H9 (cell line): ENCODE results near the gene AR. TPM values are rescaled to one million over a fixed set of nuclear protein-coding genes. Genes with fewer than 3 reads are reported as not detected.

Experiments
- DNase-seq: peaks from one replicate; pipeline ENCODE4 v3.0.0-alpha.2; 2017
- H2AFZ ChIP-seq: one replicate; pipeline ENCODE4 v1.6.1; 2013; ENCODE audit warnings: mild to moderate bottlenecking, low read length, control low read depth, moderate library complexity
- H2AK5ac ChIP-seq: 2 replicates; pipeline ENCODE4 v1.6.1; 2013; ENCODE audit warnings: low read length, control low read depth, mixed read lengths; ENCODE audit not compliant: insufficient read length
- H2BK120ac ChIP-seq: one replicate; pipeline ENCODE4 v1.6.1; 2013; ENCODE audit warnings: low read depth, mild to moderate bottlenecking, low read length, control low read depth, inconsistent platforms; ENCODE audit not compliant: poor library complexity, severe bottlenecking
- H2BK12ac ChIP-seq: 2 replicates; pipeline ENCODE4 v1.6.1; 2013; ENCODE audit warnings: low read length, control low read depth, mixed read lengths, low read depth; ENCODE audit not compliant: insufficient read length
- H2BK15ac ChIP-seq: 2 replicates; pipeline ENCODE4 v1.6.1; 2013; ENCODE audit warnings: low read depth, low read length, control low read depth
- H2BK20ac ChIP-seq: one replicate; pipeline ENCODE4 v1.6.1; 2013; ENCODE audit warnings: low read depth, mild to moderate bottlenecking, low read length, control low read depth, inconsistent platforms; ENCODE audit not compliant: poor library complexity, severe bottlenecking
- H2BK5ac ChIP-seq: 2 replicates; pipeline ENCODE4 v1.6.1; 2013; ENCODE audit warnings: low read length, control low read depth, mixed read lengths; ENCODE audit not compliant: insufficient read length
- H3K14ac ChIP-seq: 2 replicates; pipeline ENCODE4 v1.6.1; 2013; ENCODE audit warnings: low read length, control low read depth; ENCODE audit not compliant: insufficient read depth
- H3K18ac ChIP-seq: 2 replicates; pipeline ENCODE4 v1.6.1; 2013; ENCODE audit warnings: low read depth, mild to moderate bottlenecking, mixed read lengths, low read length, control low read depth; ENCODE audit not compliant: insufficient read length
- H3K23ac ChIP-seq: 2 replicates; pipeline ENCODE4 v1.6.1; 2013; ENCODE audit warnings: low read length, control low read depth, mixed read lengths, low read depth; ENCODE audit not compliant: insufficient read length
- H3K23me2 ChIP-seq: 2 replicates; pipeline ENCODE4 v1.6.1; 2013; ENCODE audit warnings: low read depth, mild to moderate bottlenecking, mixed read lengths, low read length, control low read depth; ENCODE audit not compliant: insufficient read length, poor library complexity, severe bottlenecking
- H3K27ac ChIP-seq: 2 replicates; pipeline ENCODE4 v1.5.1; 2013; ENCODE audit warnings: low read length, control low read depth, mixed read lengths, low read depth; ENCODE audit not compliant: insufficient read length
- H3K27me3 ChIP-seq: 2 replicates; pipeline ENCODE4 v1.6.1; 2013; ENCODE audit warnings: low read length, control low read depth, inconsistent platforms; ENCODE audit not compliant: insufficient read depth
- H3K4ac ChIP-seq: 2 replicates; pipeline ENCODE4 v1.6.1; 2013; ENCODE audit warnings: low read depth, mild to moderate bottlenecking, control low read depth, inconsistent platforms, low read length, moderate library complexity
- H3K4me1 ChIP-seq: 2 replicates; pipeline ENCODE4 v1.6.1; 2013; ENCODE audit warnings: low read length, control low read depth, inconsistent platforms; ENCODE audit not compliant: insufficient read depth
- H3K4me2 ChIP-seq: 2 replicates; pipeline ENCODE4 v1.6.1; 2013; ENCODE audit warnings: low read length, control low read depth, mixed read lengths; ENCODE audit not compliant: insufficient read length, insufficient read depth
- H3K56ac ChIP-seq: 2 replicates; pipeline ENCODE4 v1.6.1; 2013; ENCODE audit warnings: low read depth, mild to moderate bottlenecking, mixed read lengths, low read length, control low read depth; ENCODE audit not compliant: insufficient read length
- H3K79me1 ChIP-seq: 2 replicates; pipeline ENCODE4 v1.6.1; 2013; ENCODE audit warnings: low read depth, mild to moderate bottlenecking, moderate library complexity, low read length, control low read depth, inconsistent platforms; ENCODE audit not compliant: insufficient read depth, poor library complexity, severe bottlenecking
- H3K79me2 ChIP-seq: 2 replicates; pipeline ENCODE4 v1.6.1; 2013; ENCODE audit warnings: low read length, control low read depth, inconsistent platforms; ENCODE audit not compliant: insufficient read depth
- H3K9ac ChIP-seq: 2 replicates; pipeline ENCODE4 v1.6.1; 2013; ENCODE audit warnings: low read length, control low read depth, mixed read lengths; ENCODE audit not compliant: insufficient read length; ENCODE audit errors: extremely low read depth
- H3K9me3 ChIP-seq: one replicate; pipeline ENCODE4 v1.6.1; 2013; ENCODE audit warnings: low read depth, low read length, inconsistent platforms; ENCODE audit not compliant: control insufficient read depth
- H3T11ph ChIP-seq: one replicate; pipeline ENCODE4 v1.6.1; 2013; ENCODE audit warnings: mild to moderate bottlenecking, low read length, control low read depth, inconsistent platforms
- H4K20me1 ChIP-seq: one replicate; pipeline ENCODE4 v1.6.1; 2013; ENCODE audit not compliant: control insufficient read depth, insufficient read length, insufficient read depth
- H4K5ac ChIP-seq: 2 replicates; pipeline ENCODE4 v1.6.1; 2013; ENCODE audit warnings: low read depth, mild to moderate bottlenecking, mixed read lengths, low read length, control low read depth; ENCODE audit not compliant: insufficient read length
- H4K8ac ChIP-seq: replicated peaks from 2 replicates; pipeline ENCODE4 v1.6.1; 2013; ENCODE audit warnings: low read length, control low read depth, mixed read lengths, low read depth; ENCODE audit not compliant: insufficient read length
- H4K91ac ChIP-seq: 2 replicates; pipeline ENCODE4 v1.6.1; 2013; ENCODE audit warnings: low read depth, mild to moderate bottlenecking, moderate library complexity, mixed read lengths, low read length, control low read depth; ENCODE audit not compliant: insufficient read length
- H3K27ac Mint-ChIP-seq, 3 experiments: 2 replicates in 2 of 3; 3 replicates in 1 of 3; pipeline ENCODE4 v1.8.0; 2020 to 2021; ENCODE audit warnings: mixed read lengths in 3 of 3, mild to moderate bottlenecking in 1 of 3, moderate library complexity in 1 of 3
- H3K27me3 Mint-ChIP-seq: 2 replicates; pipeline ENCODE4 v1.8.0; 2021; ENCODE audit warnings: low read depth, mild to moderate bottlenecking, moderate library complexity, mixed read lengths
- H3K36me3 Mint-ChIP-seq, 3 experiments: 2 replicates in 2 of 3; 3 replicates in 1 of 3; pipeline ENCODE4 v1.8.0; 2020 to 2021; ENCODE audit warnings: low read depth in 3 of 3, mixed read lengths in 3 of 3; ENCODE audit not compliant: insufficient read depth in 1 of 3
- H3K4me1 Mint-ChIP-seq, 2 experiments: 2 replicates each; pipeline ENCODE4 v1.8.0; 2020; ENCODE audit warnings: mixed read lengths in 2 of 2
- H3K4me3 Mint-ChIP-seq, 2 experiments: 2 replicates in 1 of 2; 3 replicates in 1 of 2; pipeline ENCODE4 v1.8.0; 2020 to 2021; ENCODE audit warnings: mild to moderate bottlenecking in 2 of 2, mixed read lengths in 2 of 2, moderate library complexity in 1 of 2
- H3K9me3 Mint-ChIP-seq, 2 experiments: 2 replicates in 1 of 2; 3 replicates in 1 of 2; pipeline ENCODE4 v1.8.0; 2020; ENCODE audit warnings: mild to moderate bottlenecking in 2 of 2, mixed read lengths in 2 of 2, moderate library complexity in 1 of 2
- WGBS: extraction: QIAGEN DNeasy Blood & Tissue Kit; methylation state at CpG from one replicate; pipeline ENCODE4 v1.1.7; 2013; ENCODE audit warnings: missing lambda C conversion rate, low lambda C conversion rate, mixed read lengths; ENCODE audit not compliant: insufficient read length; ENCODE audit errors: extremely low coverage; 5-methylcytosine and 5-hydroxymethylcytosine counted together
- total RNA-seq: library from RNA; stranded (reverse); gene quantifications from 2 replicates; pipeline ENCODE4 v1.2.1, GENCODE V29; 2021
- TF ChIP-seq, protein P1 (sequence below): fragments of 200-600 bp; sonication (generic); conservative IDR thresholded peaks from 3 replicates; pipeline ENCODE4 v1.8.0; 2021; ENCODE audit warnings: antibody characterized with exemption, mild to moderate bottlenecking

AR gene
- total RNA-seq, 1 experiment from 2014 or later, result 3.5 TPM

DNA sequence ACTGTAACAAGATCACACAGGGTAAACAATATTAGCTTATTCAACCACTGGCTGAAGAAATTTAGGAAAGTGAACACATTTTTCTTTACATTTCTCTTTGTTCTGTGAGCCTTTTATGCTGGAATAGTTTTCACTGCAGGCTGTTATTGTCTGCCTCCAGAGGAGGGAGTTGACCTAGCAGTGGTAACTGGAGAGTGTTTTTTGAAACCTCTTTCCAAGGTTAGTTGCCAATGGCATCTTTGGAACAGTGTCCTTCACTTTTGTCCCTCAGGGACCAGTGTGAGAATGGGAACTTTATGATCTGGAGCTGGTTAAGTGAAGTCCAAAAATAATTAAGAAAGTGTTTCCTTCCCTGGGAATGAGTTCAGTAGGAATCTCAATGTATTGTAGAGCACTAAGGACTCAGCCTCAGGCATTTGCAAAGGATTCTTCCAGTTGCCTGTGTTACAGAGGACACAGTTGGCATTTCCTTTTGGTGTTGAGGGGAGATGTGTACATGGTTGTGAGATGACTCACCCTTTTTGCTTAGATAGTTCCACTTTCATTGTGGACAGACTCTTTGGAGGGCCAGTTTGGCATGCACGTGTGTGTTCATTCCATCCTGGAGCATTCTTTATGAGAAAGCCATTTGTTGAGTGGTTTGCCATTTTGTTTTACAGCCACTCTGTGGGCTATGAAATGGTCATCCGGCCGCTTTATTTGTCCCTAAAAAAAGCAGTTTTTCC lies 61.3 kb downstream of the AR start:
- no peaks in the 10 kb centered on the region for H3K27me3 Mint-ChIP-seq
- Histone ChIP-seq H2BK5ac (no peak overlapping the region), H4K91ac (no peak overlapping the region), H2BK20ac (no peak overlapping the region), H3K79me2 (no peaks in the 10 kb centered on the region), H4K8ac (no peak overlapping the region), H3K9me3 (peaks cover 8% of the 10 kb centered on the region), H3K14ac (no peak overlapping the region), H3K23ac (no peak overlapping the region), H3K4ac (no peak overlapping the region), H2BK15ac (no peak overlapping the region), H2BK12ac (no peak overlapping the region), H3K23me2 (no peaks in the 10 kb centered on the region), H2AFZ (no peak overlapping the region), H4K5ac (no peak overlapping the region), H2BK120ac (no peak overlapping the region), H3K79me1 (no peaks in the 10 kb centered on the region), H3K18ac (no peak overlapping the region), H3K4me1 (peaks cover 2% of the 10 kb centered on the region; the same call in 1 of the 2 replicates), H3K27ac (peak overlapping the region; percentile 5), H3K56ac (no peak overlapping the region), H3K27me3 (no peaks in the 10 kb centered on the region), H3K9ac (no peak overlapping the region), H4K20me1 (no peaks in the 10 kb centered on the region), H2AK5ac (no peak overlapping the region), H3T11ph (no peak overlapping the region), H3K4me2 (no peak overlapping the region)
- no peak for DNase-seq
- no CpG with 5 or more reads among the region's 3 CpGs for WGBS
- TF ChIP-seq, protein P1, sequence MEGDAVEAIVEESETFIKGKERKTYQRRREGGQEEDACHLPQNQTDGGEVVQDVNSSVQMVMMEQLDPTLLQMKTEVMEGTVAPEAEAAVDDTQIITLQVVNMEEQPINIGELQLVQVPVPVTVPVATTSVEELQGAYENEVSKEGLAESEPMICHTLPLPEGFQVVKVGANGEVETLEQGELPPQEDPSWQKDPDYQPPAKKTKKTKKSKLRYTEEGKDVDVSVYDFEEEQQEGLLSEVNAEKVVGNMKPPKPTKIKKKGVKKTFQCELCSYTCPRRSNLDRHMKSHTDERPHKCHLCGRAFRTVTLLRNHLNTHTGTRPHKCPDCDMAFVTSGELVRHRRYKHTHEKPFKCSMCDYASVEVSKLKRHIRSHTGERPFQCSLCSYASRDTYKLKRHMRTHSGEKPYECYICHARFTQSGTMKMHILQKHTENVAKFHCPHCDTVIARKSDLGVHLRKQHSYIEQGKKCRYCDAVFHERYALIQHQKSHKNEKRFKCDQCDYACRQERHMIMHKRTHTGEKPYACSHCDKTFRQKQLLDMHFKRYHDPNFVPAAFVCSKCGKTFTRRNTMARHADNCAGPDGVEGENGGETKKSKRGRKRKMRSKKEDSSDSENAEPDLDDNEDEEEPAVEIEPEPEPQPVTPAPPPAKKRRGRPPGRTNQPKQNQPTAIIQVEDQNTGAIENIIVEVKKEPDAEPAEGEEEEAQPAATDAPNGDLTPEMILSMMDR, result no peak
- no peak overlapping the region for H3K4me3 Mint-ChIP-seq
- peak overlapping the region in 1 of 3 experiments; percentile 70; a peak in 1 of 7 replicates for H3K27ac Mint-ChIP-seq
- no peaks in the 10 kb centered on the region; a peak in 1 of 7 replicates for H3K36me3 Mint-ChIP-seq
- peaks cover 31 to 46% of the 10 kb centered on the region in 2 experiments for H3K9me3 Mint-ChIP-seq
- H3K4me1 Mint-ChIP-seq, result peaks cover 4% of the 10 kb centered on the region in 2 experiments
